ES-I3 (cell line): Measurements from ENCODE around the gene FUT9.

Experiments
- H3K36me3 ChIP-seq: 2 replicates; pipeline ENCODE4 v1.6.1; 2013; ENCODE audit warnings: mild to moderate bottlenecking, low read length, control low read depth, moderate library complexity; ENCODE audit not compliant: insufficient read depth
- H3K4me1 ChIP-seq: 2 replicates; pipeline ENCODE4 v1.6.1; 2013; ENCODE audit warnings: mild to moderate bottlenecking, control low read depth, low read length; ENCODE audit not compliant: insufficient read depth
- H3K9ac ChIP-seq: 2 replicates; pipeline ENCODE4 v1.6.1; 2013; ENCODE audit warnings: low read depth, mild to moderate bottlenecking, low read length, moderate library complexity
- H3K9me3 ChIP-seq: 2 replicates; pipeline ENCODE4 v1.6.1; 2013; ENCODE audit warnings: mild to moderate bottlenecking, low read length, moderate library complexity; ENCODE audit not compliant: control insufficient read depth, insufficient read depth

Gene FUT9

DNA sequence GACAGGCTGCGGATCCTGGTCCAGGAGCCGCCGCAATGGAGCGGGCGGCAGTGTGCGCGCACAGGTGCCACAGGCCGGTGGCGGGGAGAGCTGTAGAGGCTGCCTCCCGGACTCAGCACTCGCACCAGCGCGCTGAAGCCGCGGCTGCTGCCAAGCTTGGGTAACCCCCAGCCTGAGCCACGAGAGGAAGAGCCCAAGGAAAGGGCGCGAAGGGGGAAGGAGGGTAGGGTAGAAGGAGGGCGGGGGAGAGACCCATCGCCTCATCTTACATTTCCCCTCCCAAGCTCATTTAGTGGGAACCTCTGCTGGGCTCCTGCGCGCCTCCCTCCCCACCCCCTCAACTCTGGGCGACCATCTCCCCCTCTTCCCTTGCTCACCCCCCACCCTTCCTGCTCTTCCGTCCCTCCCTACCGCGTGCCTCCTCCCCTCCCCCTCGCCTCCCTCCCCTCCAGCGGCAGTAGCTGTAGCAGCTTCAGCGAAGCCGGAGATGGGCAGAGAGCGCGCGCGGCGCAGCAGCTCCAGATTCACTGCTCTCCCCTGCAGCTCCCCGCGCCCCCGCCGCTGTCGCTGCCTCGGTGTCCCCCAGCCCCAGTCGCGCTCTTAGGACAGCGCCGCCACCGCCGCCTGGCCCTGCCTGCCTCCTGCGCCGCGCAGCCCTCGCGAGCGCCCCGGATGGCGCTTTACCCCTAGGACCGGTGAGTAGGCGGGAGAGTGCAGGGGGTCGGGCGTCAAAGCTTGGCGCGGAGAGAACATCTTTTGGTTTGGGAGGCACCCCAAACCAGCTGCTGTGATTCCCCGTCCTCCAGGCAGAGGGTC, at the start of gene FUT9:
TSS of gene FUT9 (plus strand) at position 457 of the 816 bp plus-strand sequence. CDS start 187,182 bp downstream, outside the sequence.
- no peaks in the 10 kb centered on the region for H3K9me3 ChIP-seq
- no peaks in the 10 kb centered on the region for H3K36me3 ChIP-seq
- H3K9ac ChIP-seq, result peak within 1 kb of the TSS; percentile 63
- H3K4me1 ChIP-seq, result no peaks in the 10 kb centered on the region; the same call in 1 of the 2 replicates

DNA sequence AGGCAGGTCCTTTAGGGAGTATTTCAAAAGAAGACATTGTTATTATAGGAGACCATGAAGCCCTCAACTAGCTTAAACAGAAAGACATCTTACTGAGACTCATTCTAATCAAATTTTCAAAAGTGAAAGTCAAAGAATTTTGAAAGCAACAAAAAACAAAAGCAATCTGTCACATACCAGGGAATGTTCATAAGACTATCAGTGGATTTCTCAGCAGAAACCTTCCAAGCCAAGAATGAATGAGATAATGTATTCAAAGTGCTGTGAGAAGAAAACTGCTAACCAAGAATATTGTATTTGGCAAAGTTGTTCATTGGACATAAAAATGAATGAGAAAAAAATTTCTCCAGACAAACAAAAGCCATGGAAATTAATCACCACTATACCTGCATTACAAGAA, 48.2 kb upstream of the FUT9 start:
- H3K9ac ChIP-seq, result no peak overlapping the region
- H3K36me3 ChIP-seq, result no peaks in the 10 kb centered on the region

DNA sequence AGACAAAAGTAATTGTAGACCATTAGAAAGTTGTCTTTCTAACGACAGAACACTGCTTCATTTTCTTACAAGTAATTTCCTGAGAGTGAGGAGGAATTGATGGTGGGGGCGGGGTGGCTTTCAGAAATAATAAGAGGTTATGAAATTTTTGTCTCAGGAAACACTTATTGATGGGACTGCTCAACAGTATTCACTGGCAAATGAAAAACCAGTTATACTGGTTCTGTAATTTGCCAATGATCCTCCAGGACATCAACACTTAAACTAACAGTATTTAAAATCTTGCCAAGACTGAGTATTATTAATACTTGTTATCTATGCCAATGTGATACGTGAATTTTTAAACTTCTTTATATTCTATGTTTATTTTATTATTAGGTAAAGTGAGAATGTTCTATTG, 41.8 kb upstream of the FUT9 start:
- no peak overlapping the region for H3K9ac ChIP-seq

More for the DNA sequence above, 48.2 kb upstream of the FUT9 start:
- Histone ChIP-seq H3K9me3 (no peaks in the 10 kb centered on the region), H3K4me1 (no peaks in the 10 kb centered on the region)

DNA sequence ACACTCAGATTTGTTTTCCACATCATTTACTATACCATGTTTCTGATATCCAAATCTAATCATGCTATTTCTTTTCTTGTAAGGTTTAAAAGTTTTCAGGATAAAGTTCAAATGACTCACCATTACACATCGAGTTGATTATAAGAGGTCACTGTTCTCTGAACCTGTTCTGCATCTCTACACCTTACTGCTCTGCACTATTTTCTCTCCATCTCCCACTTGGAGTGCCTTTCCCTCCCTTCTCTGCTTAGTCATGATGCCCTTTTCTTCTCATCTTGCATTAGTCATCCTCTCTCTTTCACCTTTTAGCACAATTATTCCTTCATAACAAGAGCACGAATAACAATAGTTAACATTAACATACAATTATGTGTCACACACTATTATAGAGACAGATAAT, 37.5 kb upstream of the FUT9 start:
- no peak overlapping the region for H3K9ac ChIP-seq
- peaks cover 3% of the 10 kb centered on the region; the same call in 1 of the 2 replicates for H3K4me1 ChIP-seq
- H3K36me3 ChIP-seq, result no peaks in the 10 kb centered on the region
- no peaks in the 10 kb centered on the region for H3K9me3 ChIP-seq

More for the DNA sequence above, 41.8 kb upstream of the FUT9 start:
- Histone ChIP-seq H3K36me3 (no peaks in the 10 kb centered on the region), H3K9me3 (no peaks in the 10 kb centered on the region), H3K4me1 (peaks cover 3% of the 10 kb centered on the region; the same call in 1 of the 2 replicates)

DNA sequence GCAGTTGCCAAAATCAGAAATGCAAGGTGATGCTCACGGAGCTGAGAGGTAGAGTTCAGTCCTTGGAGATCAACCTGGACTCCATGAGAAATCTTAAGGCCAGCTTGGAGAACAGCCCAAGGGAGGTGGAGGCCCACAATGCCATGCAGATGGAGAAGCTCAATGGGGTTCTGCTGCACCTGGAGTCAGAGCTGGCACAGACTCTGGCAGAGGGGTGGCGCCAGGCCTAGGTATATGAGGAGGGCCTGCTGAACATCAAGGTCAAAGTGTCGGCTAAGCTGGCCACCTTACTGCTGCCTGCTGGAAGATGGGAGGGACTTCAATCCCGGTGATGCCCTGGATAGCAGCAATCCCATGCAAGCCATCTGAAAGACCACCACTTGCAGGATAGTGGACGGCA, 23.9 kb upstream of the FUT9 start:
- no peaks in the 10 kb centered on the region for H3K36me3 ChIP-seq
- H3K4me1 ChIP-seq, result no peaks in the 10 kb centered on the region
- H3K9me3 ChIP-seq, result peaks cover 10% of the 10 kb centered on the region; the same call in 1 of the 2 replicates
- no peak overlapping the region for H3K9ac ChIP-seq

DNA sequence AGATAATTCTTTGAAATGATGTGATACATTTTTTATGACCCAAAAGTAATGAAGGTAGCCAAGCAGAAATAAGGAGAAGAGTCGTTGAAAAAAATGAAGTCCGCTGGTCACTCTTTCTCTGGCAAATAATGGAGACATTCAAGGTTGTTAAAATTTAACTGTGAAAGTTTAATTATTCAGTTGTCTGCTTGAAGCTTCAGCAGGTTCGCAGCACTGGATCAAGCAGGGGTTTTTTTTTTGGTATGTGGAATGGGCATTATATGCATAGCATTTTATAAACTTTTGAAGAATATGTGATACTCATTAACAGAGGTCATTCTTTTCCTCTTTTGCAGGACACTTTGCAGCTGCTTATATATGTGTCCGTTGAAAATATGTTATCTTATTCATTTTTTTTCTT, 21.6 kb upstream of the FUT9 start:
- Histone ChIP-seq H3K9ac (no peak overlapping the region), H3K4me1 (no peaks in the 10 kb centered on the region), H3K36me3 (no peaks in the 10 kb centered on the region), H3K9me3 (peaks cover 10% of the 10 kb centered on the region; the same call in 1 of the 2 replicates)

DNA sequence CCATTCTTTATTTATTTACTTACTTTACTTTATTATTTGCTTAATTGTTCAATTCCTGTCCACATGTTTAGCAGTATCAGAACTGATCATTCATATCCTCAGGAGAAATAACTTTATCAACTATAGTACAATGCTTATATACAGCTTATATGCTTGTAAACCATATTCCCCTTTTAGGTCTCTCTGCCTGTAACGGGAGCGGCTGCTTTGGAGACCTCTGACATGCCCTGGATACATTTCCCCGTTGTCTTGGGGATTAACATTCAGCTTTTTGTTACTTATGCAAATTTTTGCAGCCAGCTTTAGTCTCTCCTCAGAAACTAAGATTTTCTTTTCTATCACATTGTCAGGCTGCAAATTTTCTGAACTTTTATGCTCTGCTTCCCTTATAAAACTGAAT, 17.6 kb upstream of the FUT9 start:
- 0 out of 2 replicates have a peak, but pooled peaks cover 3% of the 10 kb centered on the region for H3K9me3 ChIP-seq
- H3K9ac ChIP-seq, result no peak overlapping the region
- no peaks in the 10 kb centered on the region for H3K4me1 ChIP-seq
- no peaks in the 10 kb centered on the region for H3K36me3 ChIP-seq

DNA sequence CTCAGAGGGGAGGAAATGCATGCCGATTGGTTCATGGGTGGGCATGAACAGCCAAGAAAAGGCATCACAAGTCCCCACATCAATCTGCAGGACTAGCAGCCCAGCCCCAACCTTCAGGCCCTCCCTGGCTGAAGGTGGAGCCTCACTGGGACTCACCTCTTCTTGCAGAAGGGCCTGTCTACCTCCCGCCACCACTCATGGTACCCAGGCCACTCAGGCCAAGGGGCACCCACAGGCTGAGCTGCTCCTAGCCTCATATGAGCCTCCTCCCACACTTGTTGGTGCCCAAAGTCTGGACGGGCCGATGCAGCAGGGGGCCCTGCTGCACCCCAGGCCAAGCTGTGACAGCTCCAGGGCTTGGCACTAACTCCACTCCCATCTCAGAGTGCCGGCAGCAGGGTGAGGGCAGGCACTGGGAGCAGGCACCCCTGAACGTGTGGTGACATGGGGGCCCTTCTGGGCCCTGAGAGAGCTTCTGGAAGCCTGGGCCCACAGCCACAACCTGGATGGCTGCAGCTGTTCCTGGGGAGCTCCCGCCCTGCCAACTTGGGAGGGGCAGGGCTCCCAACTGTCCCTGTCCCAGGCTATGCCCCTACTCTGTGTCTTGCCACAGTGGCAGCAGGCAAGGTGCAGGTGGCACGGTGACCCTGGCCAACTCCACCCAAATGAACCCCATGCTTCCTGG, 13.7 kb upstream of the FUT9 start:
- Histone ChIP-seq H3K36me3 (no peaks in the 10 kb centered on the region), H3K4me1 (no peaks in the 10 kb centered on the region)

DNA sequence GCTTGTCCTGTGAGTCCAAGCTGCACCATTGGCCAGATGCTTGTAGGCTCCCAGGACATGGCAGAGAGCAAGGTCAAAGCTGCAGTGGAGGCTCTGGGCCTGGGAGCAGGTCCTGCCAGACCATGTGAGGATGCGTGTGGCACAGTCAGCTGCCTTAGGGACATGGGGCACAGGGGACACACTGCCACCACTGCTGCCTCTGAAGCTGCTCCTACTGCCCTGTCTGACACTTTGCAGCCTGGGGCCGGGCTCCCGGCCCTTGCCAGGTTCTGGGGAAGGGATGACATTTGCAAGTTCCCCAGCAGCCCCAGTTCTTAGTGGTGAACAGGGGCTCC, 13.2 kb upstream of the FUT9 start:
- no peak overlapping the region for H3K9ac ChIP-seq
- H3K9me3 ChIP-seq, result 0 out of 2 replicates have a peak, but pooled peaks cover 3% of the 10 kb centered on the region
- H3K4me1 ChIP-seq, result no peaks in the 10 kb centered on the region
- H3K36me3 ChIP-seq, result no peaks in the 10 kb centered on the region

More for the DNA sequence above, 13.7 kb upstream of the FUT9 start:
- Histone ChIP-seq H3K9me3 (0 out of 2 replicates have a peak, but pooled peaks cover 3% of the 10 kb centered on the region), H3K9ac (no peak overlapping the region)

DNA sequence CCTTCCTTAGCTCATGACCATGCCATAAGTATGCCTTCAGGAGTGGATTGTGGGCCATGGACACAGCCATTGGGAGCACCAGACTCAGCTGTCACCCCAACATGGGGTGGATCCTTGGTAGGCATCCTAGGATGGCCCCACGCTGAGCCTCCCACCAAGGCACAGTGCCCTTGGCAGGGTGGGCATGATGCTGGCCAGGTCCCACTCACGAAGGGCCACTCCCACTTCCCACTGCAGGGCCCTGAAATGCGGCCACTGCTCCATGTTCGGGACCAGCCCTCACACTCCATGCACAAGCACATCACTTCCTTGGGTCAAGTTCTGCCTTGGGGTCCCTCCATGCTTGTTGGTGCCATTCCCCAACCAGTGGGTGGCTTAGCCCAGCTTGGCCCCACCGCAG, 12.9 kb upstream of the FUT9 start:
- no peaks in the 10 kb centered on the region for H3K4me1 ChIP-seq

DNA sequence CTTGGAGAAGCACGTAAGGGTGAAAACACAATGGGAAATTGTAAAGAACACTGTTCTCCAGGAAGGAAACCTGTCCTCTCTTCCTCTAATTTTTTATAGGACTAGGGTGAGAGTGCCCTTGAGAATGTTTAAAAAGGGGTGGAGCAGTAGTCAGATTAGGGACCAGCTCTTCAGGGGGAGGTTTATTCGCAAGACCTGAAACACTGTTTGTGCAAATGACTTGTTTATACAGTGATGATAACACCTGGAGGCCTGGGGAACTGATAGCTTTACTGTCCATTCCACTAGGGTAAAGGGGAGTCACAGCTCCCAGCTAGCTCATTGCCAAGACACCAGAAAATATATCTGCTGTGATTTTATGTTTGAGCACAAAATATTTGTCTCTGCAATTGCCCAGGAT, 8.1 kb upstream of the FUT9 start:
- Histone ChIP-seq H3K9me3 (no peaks in the 10 kb centered on the region), H3K9ac (no peak overlapping the region), H3K4me1 (no peaks in the 10 kb centered on the region), H3K36me3 (no peaks in the 10 kb centered on the region)

More for the DNA sequence above, 12.9 kb upstream of the FUT9 start:
- Histone ChIP-seq H3K9ac (no peak overlapping the region), H3K9me3 (0 out of 2 replicates have a peak, but pooled peaks cover 3% of the 10 kb centered on the region), H3K36me3 (no peaks in the 10 kb centered on the region)

DNA sequence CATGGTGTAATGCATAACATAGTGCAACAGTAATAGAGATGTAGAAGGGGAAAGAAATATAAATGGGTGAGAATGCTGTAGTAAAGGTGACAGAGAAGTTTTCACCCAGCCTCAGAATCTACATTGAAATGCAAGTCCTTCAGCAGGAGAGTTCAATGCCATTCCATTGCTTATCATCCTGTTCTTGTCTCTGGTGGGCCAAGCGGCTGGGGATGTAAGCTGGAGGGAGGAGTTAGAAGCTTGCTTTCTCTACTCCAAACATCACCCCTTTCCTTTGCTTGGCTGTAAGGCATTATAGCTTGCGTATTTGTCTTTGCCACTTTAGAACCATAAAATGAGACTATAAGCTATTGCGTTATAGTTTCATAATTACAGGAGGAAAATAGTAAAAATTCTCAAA, 2.2 kb upstream of the FUT9 start:
- no peaks in the 10 kb centered on the region for H3K36me3 ChIP-seq
- no peaks in the 10 kb centered on the region; the same call in 1 of the 2 replicates for H3K4me1 ChIP-seq
- no peak overlapping the region for H3K9ac ChIP-seq
- H3K9me3 ChIP-seq, result no peaks in the 10 kb centered on the region

DNA sequence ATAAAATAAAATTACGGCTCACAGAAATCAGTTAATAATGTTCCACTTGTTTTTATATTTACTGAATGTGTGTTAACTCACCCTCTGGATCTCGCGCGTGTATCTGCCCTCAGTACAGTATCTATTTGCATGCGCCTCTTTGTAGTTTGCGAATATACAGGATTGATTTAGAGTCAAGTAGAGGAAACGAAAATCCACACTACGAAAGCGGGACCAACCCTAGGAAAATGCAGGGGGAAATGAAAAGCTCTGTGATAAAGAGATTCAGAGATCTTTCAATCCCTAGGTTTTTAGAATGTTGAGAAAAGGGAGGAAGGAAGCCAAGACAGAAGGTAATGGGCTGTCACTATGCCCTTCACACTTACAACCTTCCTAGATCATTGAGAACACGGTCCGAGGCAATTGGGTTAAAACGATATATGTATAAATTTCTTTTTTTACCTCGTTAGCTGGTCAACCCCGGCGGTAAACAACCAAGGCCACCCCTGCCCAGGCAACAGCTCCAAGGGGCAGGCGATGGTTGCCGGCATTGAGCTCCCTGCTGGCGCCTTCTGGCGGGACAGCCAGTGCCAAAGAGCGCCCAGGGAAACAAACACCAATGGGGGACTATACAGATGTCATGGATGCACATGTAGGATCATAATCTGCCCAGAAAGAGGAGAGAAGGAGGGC, 792 bp upstream of the FUT9 start:
- Histone ChIP-seq H3K9ac (peak overlapping the region; percentile 63), H3K4me1 (no peaks in the 10 kb centered on the region; the same call in 1 of the 2 replicates), H3K36me3 (no peaks in the 10 kb centered on the region), H3K9me3 (no peaks in the 10 kb centered on the region)

DNA sequence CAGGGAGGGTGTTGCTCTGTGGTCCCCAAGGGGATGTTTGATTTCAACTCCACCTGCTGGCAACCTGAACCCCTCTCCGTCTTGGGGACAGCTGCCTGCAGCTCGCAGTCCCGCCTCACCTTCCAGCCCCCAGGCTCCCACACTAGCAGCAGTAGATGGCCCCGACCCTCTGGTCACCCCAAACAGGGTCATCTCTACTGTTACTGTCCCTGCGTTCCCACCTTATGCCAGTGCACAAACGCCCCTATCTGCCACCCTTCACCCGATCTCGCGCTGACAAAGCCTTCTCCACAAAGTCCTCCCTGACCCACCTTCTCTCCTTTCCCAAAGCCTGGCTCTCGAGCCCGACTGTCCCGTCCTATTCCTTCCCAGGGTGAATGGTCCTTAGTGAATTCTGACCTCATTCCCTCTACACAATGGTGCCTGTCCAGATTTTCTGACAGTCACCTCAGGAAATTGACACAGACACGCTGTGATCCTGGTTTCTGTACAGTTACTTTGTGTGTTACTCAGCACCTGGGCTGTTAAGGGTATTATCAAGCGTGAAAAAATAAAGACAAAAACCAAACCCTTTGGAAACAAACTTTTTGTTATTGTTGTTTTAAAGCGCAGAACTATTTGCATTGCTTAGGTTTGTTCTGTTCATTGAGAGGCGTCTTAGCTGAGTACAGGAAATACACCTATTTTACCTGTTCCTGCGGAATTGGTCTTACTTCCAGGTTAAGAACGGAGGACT, 728 bp downstream of the FUT9 start:
- H3K9me3 ChIP-seq, result no peaks in the 10 kb centered on the region
- H3K4me1 ChIP-seq, result no peaks in the 10 kb centered on the region; the same call in 1 of the 2 replicates
- H3K9ac ChIP-seq, result peak overlapping the region; percentile 63
- H3K36me3 ChIP-seq, result no peaks in the 10 kb centered on the region
